ENCODE measurements around the gene ZBTB20. TPM values are rescaled to one million over a fixed set of nuclear protein-coding genes. Genes with fewer than 3 reads are reported as not detected.

ZBTB20 gene
- polyA plus RNA-seq, 1 donor from 2014 or later, result 4.8 TPM

- Histone ChIP-seq H2AFZ (ENCODE audit: low read depth, low read length) (no peak overlapping the region), H3K79me2 (replicated peaks; ENCODE audit: insufficient read depth, low read length) (no peaks in the 10 kb centered on the region), H3K9ac (ENCODE audit: low read length) (no peak overlapping the region), H3K27me3 (ENCODE audit: insufficient read depth, low read depth, low read length) (no peaks in the 10 kb centered on the region), H3K4me2 (ENCODE audit: low read length) (no peak overlapping the region), H3K27ac (ENCODE audit: low read length) (no peak overlapping the region), H3K36me3 (ENCODE audit: insufficient read depth, low read length) (no peaks in the 10 kb centered on the region), H3F3A (ENCODE audit: insufficient read depth, low read length, poor library complexity, severe bottlenecking) (no peaks in the 10 kb centered on the region), H3K9me2 (ENCODE audit: insufficient read depth, low read length) (no peaks in the 10 kb centered on the region), H4K20me1 (ENCODE audit: insufficient read depth) (no peaks in the 10 kb centered on the region), H3K4me3 (ENCODE audit: low read length) (no peak overlapping the region), H3K9me3 (ENCODE audit: low read length) (no peaks in the 10 kb centered on the region)
- no peak for TF ChIP-seq SMC3 (conservative IDR thresholded peaks at IDR 0.05; ENCODE audit: poor library complexity)
- no peak for TF ChIP-seq TAF1 (IDR thresholded peaks at IDR 0.05; ENCODE audit: low read depth)
- TF ChIP-seq RAD21 (conservative IDR thresholded peaks at IDR 0.05), result no peak
- no peak for TF ChIP-seq REST (IDR thresholded peaks at IDR 0.05; ENCODE audit: borderline replicate concordance)
- no peak for TF ChIP-seq EP300 (conservative IDR thresholded peaks at IDR 0.05; ENCODE audit: poor library complexity, severe bottlenecking)
- no peak for TF ChIP-seq EZH2 (IDR thresholded peaks at IDR 0.05; ENCODE audit: borderline replicate concordance, insufficient read depth, low read length, poor library complexity, severe bottlenecking)
- TF ChIP-seq POLR2AphosphoS5 (IDR thresholded peaks at IDR 0.05), result no peak
Measured at GRCh38 chr3:114624047-114624445, 523.0 kb downstream of the ZBTB20 start.

GRCh38 chr3:114623420-114624046, 523.6 kb downstream of the ZBTB20 start:
- H3K4me3 ChIP-seq (ENCODE audit: low read length), result no peak overlapping the region
- H3K9me2 ChIP-seq (ENCODE audit: insufficient read depth, low read length), result no peaks in the 10 kb centered on the region
- no peak overlapping the region for H2AFZ ChIP-seq (ENCODE audit: low read depth, low read length)
- H3K9me3 ChIP-seq (ENCODE audit: low read length), result no peaks in the 10 kb centered on the region
- no peaks in the 10 kb centered on the region for H3K79me2 ChIP-seq (replicated peaks; ENCODE audit: insufficient read depth, low read length)
- H3K36me3 ChIP-seq (ENCODE audit: insufficient read depth, low read length), result no peaks in the 10 kb centered on the region
- no peak overlapping the region for H3K9ac ChIP-seq (ENCODE audit: low read length)
- H3K27ac ChIP-seq (ENCODE audit: low read length), result no peak overlapping the region
- H3K4me2 ChIP-seq (ENCODE audit: low read length), result no peak overlapping the region
- H4K20me1 ChIP-seq (ENCODE audit: insufficient read depth), result no peaks in the 10 kb centered on the region
- no peaks in the 10 kb centered on the region for H3K27me3 ChIP-seq (ENCODE audit: insufficient read depth, low read depth, low read length)
- no peaks in the 10 kb centered on the region for H3F3A ChIP-seq (ENCODE audit: insufficient read depth, low read length, poor library complexity, severe bottlenecking)
- TF ChIP-seq MXI1 (conservative IDR thresholded peaks at IDR 0.05; ENCODE audit: poor library complexity, severe bottlenecking) (no peak), CTCF (IDR thresholded peaks at IDR 0.05; ENCODE audit: poor library complexity, severe bottlenecking) (no peak), RAD21 (conservative IDR thresholded peaks at IDR 0.05) (no peak), POLR2AphosphoS5 (IDR thresholded peaks at IDR 0.05) (no peak), TAF1 (IDR thresholded peaks at IDR 0.05; ENCODE audit: low read depth) (no peak), EP300 (conservative IDR thresholded peaks at IDR 0.05; ENCODE audit: poor library complexity, severe bottlenecking) (no peak), REST (IDR thresholded peaks at IDR 0.05; ENCODE audit: borderline replicate concordance) (no peak), SMC3 (conservative IDR thresholded peaks at IDR 0.05; ENCODE audit: poor library complexity) (no peak), EZH2 (IDR thresholded peaks at IDR 0.05; ENCODE audit: borderline replicate concordance, insufficient read depth, low read length, poor library complexity, severe bottlenecking) (no peak)

Data from neural cell (in vitro differentiated cells).